CD4-positive, alpha-beta memory T cell (primary cell): Measurements from ENCODE around the gene TTYH3. TPM values are rescaled to one million over a fixed set of nuclear protein-coding genes. Genes with fewer than 3 reads are reported as not detected.
A peak's percentile ranks its signal among the peaks of the same experiment; 100 is the strongest.

ENCODE experiments used
- CTCF ChIA-PET: fragments of 350-600 bp; sonication (Branson Sonifier 250); formaldehyde crosslinking; loops from one replicate; lab custom pipeline; 2021; ENCODE audit warnings: inconsistent platforms; ENCODE audit not compliant: partially characterized antibody; lab: Charles Lee
- POLR2A ChIA-PET: fragments of 350-600 bp; sonication (Branson Sonifier 250); formaldehyde crosslinking; loops from one replicate; lab custom pipeline; 2021; ENCODE audit not compliant: partially characterized antibody; lab: Charles Lee
- DNase-seq, 5 donors: peaks; one replicate each; pipeline versions ENCODE4 v3.0.0 to v3.0.0-alpha.2; 2020 to 2022; ENCODE audit warnings: mixed read lengths in 1 of 5
- H3K27ac ChIP-seq: one replicate; pipeline ENCODE4 v1.7.0; 2013; ENCODE audit warnings: low read depth, low read length
- H3K27me3 ChIP-seq: 2 replicates; pipeline ENCODE4 v1.7.0; 2013; ENCODE audit warnings: mild to moderate bottlenecking, low read length, moderate library complexity; ENCODE audit not compliant: insufficient read depth
- H3K36me3 ChIP-seq: 2 replicates; pipeline ENCODE4 v1.7.0; 2013; ENCODE audit warnings: mild to moderate bottlenecking, low read length, moderate library complexity; ENCODE audit not compliant: insufficient read depth
- H3K4me1 ChIP-seq: 2 replicates; pipeline ENCODE4 v1.7.0; 2013; ENCODE audit warnings: mild to moderate bottlenecking, low read length, moderate library complexity; ENCODE audit not compliant: insufficient read depth
- H3K4me3 ChIP-seq, 2 donors: one replicate each; pipeline ENCODE4 v1.7.0; 2013; ENCODE audit warnings: low read length in 2 of 2, mild to moderate bottlenecking in 1 of 2
- H3K9me3 ChIP-seq, 2 donors: one replicate each; pipeline ENCODE4 v1.7.0; 2013; ENCODE audit warnings: low read length in 2 of 2, control low read depth in 1 of 2; ENCODE audit not compliant: control insufficient read depth in 1 of 2
- H3K27ac Mint-ChIP-seq, 7 donors: one replicate each; pipeline ENCODE4 v1.8.0; 2020 to 2021; ENCODE audit warnings: mixed read lengths in 7 of 7, mild to moderate bottlenecking in 6 of 7, inconsistent platforms in 3 of 7, moderate library complexity in 3 of 7
- H3K27me3 Mint-ChIP-seq, 2 donors: one replicate each; pipeline ENCODE4 v1.8.0; 2020 to 2021; ENCODE audit warnings: mixed read lengths in 2 of 2
- H3K36me3 Mint-ChIP-seq, 2 donors: one replicate each; pipeline ENCODE4 v1.8.0; 2020 to 2021; ENCODE audit warnings: mixed read lengths in 2 of 2, inconsistent platforms in 1 of 2, mild to moderate bottlenecking in 1 of 2
- H3K4me1 Mint-ChIP-seq, 4 donors: one replicate each; pipeline ENCODE4 v1.8.0; 2020 to 2021; ENCODE audit warnings: mixed read lengths in 4 of 4, mild to moderate bottlenecking in 1 of 4
- H3K4me3 Mint-ChIP-seq, 8 donors: one replicate each; pipeline ENCODE4 v1.8.0; 2020 to 2021; ENCODE audit warnings: mixed read lengths in 8 of 8, mild to moderate bottlenecking in 7 of 8, moderate library complexity in 6 of 8, inconsistent platforms in 3 of 8
- H3K9me3 Mint-ChIP-seq, 8 donors: one replicate each; pipeline ENCODE4 v1.8.0; 2020 to 2021; ENCODE audit warnings: mixed read lengths in 8 of 8, mild to moderate bottlenecking in 5 of 8, inconsistent platforms in 3 of 8, moderate library complexity in 1 of 8
- intact Hi-C: fragments of 100-400 bp; cut with micrococcal nuclease; formaldehyde crosslinking; loops from one replicate; pipeline ENCODE4 v1.15.1; 2023
- polyA plus RNA-seq, 2 donors: library from polyadenylated mRNA; unstranded; fragments of 300-500 nt; fragmentation: Illumina TruSeq; gene quantifications; one replicate each; pipeline ENCODE4 v1.2.3, GENCODE V29; 2021
- total RNA-seq, 2 experiments: library from RNA; stranded (reverse); gene quantifications; one replicate each; pipeline ENCODE4 v1.2.3, GENCODE V29; 2021

TTYH3 gene
- total and polyA plus RNA-seq, 4 experiments from 2014 or later = 0.14 to 12.0 (median 5.8) TPM

DNA sequence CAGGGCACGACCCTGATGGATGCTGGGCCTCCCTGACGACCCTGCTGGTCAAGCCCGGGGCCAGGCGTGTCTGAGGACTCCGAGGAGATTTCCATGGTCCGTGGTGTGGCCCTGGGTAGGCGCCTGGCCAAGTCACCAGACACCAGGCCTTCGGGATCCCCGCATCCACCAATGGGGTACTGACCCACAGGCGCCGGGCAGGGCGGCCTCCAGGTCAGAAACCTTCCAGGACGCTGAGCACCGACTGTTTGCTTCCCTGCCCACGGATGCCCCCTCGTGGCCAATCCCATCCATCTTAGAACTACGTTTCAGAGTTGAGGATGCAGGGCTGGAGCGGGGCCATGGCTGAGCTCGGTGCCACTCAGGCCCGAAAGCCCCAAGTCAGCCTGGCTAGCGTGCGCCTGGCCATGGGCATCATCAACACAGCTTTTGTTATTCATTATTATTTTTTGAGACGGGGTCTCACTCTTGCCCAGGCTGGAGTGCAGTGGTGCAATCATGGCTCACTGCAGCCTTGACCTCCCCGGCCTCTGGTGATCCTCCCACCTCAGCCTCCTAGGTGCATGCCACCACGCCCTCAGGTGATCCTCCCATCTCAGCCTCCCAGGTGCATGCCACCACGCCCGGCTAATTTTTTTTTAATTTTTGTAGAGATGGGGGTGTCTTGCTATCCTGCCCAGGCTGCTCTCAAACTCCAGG, 49.2 kb downstream of the TTYH3 start:
- peak in 4 of 5 donors; percentile 22 to 33 (median 30) for DNase-seq
- Mint-ChIP-seq H3K36me3 (no peaks in the 10 kb centered on the region), H3K9me3 (peaks cover 0 to 1% (median 0%) of the 10 kb centered on the region in 8 donors), H3K27ac (no peak overlapping the region), H3K4me1 (no peaks in the 10 kb centered on the region), H3K27me3 (peaks cover 4 to 7% of the 10 kb centered on the region in 2 donors), H3K4me3 (no peak overlapping the region)
- POLR2A ChIA-PET = interaction anchor here (1.3 kb wide), 1 partner anchor 18 kb away, joined by 5 read pairs; no protein-coding TSS in a partner anchor
- H3K9me3 ChIP-seq = no peaks in the 10 kb centered on the region
- no peak overlapping the region for H3K4me3 ChIP-seq
- H3K27me3 ChIP-seq = no peaks in the 10 kb centered on the region
- intact Hi-C loops = loop anchor here (1.0 kb wide), 1 partner anchor 204 kb away; no protein-coding TSS in a partner anchor
- no peaks in the 10 kb centered on the region for H3K36me3 ChIP-seq
- no peak overlapping the region for H3K27ac ChIP-seq
- H3K4me1 ChIP-seq = no peaks in the 10 kb centered on the region
- CTCF ChIA-PET = interaction anchor here (0.7 to 3.3 kb wide), 12 partner anchors 10 to 233 kb away, joined by 3 to 28 read pairs (median 4); no protein-coding TSS in a partner anchor

DNA sequence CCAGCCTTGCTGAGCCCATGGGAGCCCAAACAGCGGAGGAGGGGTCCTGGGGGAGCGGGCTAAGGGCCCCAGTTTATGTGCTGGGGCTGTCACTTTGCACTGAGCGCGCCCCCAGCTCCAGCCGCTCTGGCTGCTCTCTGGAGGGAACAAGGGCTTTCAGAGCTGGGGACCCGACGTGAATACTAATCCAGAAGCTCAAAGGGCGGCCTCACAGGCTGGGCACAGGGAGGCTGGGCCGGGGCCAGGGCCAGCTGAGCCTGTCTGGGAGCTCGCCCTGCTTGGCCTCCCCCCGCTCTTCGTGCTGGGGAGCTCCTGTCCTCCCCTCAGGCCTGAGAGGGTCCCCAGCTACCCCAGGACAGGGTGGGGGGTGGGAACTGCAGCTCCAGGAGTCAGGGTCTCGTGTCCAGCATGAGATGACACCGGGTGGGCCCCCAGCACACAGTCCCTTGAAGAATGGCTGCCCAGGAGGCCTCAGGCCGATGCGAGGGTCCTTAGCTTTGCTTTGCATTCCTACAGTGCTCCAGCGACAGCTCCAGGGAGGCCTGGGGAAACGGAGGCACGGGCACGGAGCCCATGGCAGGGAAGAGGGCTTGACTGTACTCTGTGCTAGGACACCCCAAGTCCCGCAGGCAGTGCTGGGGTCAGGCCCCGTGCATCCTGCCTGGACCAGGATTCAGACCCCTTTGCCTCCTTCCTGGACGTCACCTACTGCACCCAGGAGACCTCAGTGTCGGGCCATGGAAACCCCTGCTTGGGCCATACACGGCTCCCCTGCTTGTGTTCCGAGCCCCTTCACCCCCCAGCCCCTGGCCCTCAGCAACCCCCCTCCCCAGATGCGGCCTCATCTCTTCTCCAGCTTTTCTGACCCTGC, 50.4 kb downstream of the TTYH3 start:
- POLR2A ChIA-PET = no interaction called here
- H3K4me1 Mint-ChIP-seq = no peaks in the 10 kb centered on the region
- CTCF ChIA-PET = interaction anchor here (0.7 to 3.3 kb wide), 9 partner anchors 8 to 231 kb away, joined by 3 to 28 read pairs (median 5); no protein-coding TSS in a partner anchor
- no peaks in the 10 kb centered on the region for H3K9me3 ChIP-seq
- no peak overlapping the region for H3K4me3 ChIP-seq
- no peak overlapping the region for H3K27ac Mint-ChIP-seq
- no peaks in the 10 kb centered on the region for H3K36me3 ChIP-seq
- H3K9me3 Mint-ChIP-seq = peaks cover 0 to 1% (median 0%) of the 10 kb centered on the region in 8 donors
- H3K27me3 ChIP-seq = no peaks in the 10 kb centered on the region
- no peaks in the 10 kb centered on the region for H3K4me1 ChIP-seq
- H3K36me3 Mint-ChIP-seq = no peaks in the 10 kb centered on the region
- intact Hi-C loops = loop anchor here (1.0 kb wide), 1 partner anchor 205 kb away; no protein-coding TSS in a partner anchor
- no peak overlapping the region for H3K27ac ChIP-seq
- DNase-seq = no peak
- H3K4me3 Mint-ChIP-seq = no peak overlapping the region
- H3K27me3 Mint-ChIP-seq = peaks cover 10 to 12% of the 10 kb centered on the region in 2 donors

DNA sequence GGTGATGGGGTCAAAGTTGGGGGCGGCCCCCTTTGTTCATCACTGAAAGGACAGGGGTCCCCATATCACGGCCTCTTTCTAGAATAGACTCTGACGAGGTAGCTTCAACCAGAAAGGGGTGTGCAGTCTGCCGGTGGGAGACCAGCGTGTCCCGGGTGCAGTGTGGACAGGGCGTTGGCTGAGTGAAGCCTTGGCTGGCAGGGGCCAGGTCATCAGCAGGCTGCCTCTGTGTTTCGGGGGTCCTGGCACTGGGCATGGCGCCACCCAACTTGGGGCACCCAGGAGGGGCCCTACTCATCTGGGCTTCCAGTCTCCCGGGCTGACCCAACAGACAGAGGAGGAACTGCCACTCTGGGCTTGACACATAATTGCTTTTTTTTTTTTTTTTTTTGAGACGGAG, 52.7 kb downstream of the TTYH3 start:
- H3K4me3 Mint-ChIP-seq = no peak overlapping the region
- no peak overlapping the region for H3K27ac Mint-ChIP-seq
- no peaks in the 10 kb centered on the region for H3K9me3 ChIP-seq
- no peak overlapping the region for H3K4me3 ChIP-seq
- H3K4me1 Mint-ChIP-seq = peaks cover 2 to 6% (median 5%) of the 10 kb centered on the region in 4 donors
- H3K9me3 Mint-ChIP-seq = peaks cover 0 to 1% (median 0%) of the 10 kb centered on the region in 8 donors
- peaks cover 19 to 21% of the 10 kb centered on the region in 2 donors for H3K27me3 Mint-ChIP-seq
- POLR2A ChIA-PET = no interaction called here
- CTCF ChIA-PET = interaction anchor here (1.2 to 3.3 kb wide), 2 partner anchors 26 to 233 kb away, joined by 3 to 15 read pairs; no protein-coding TSS in a partner anchor
- no peak overlapping the region for H3K27ac ChIP-seq
- no peaks in the 10 kb centered on the region for H3K36me3 ChIP-seq
- H3K36me3 Mint-ChIP-seq = no peaks in the 10 kb centered on the region
- intact Hi-C loops = no loop called here
- peaks cover 6% of the 10 kb centered on the region for H3K4me1 ChIP-seq
- DNase-seq = no peak
- H3K27me3 ChIP-seq = peaks cover 11% of the 10 kb centered on the region

DNA sequence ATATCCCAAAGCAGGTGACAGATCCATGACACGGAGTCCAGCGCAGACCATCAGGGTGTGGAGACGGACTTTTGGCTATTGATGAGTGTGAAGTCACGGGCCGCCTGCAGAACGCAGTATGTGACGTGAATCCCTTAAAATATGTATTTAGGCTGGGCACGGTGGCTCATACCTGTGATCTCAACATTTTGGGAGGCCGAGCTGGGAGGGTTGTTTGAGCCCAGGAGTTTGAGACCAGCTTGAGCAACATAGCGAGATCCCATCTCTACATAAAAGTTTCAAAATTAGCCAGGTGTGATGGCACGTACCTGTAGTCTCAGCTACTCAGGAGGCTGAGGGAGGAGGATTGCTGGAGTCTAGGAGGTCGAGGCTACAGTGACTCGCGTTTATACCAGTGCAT, 54.3 kb downstream of the TTYH3 start:
- Histone ChIP-seq H3K4me1 (peaks cover 6% of the 10 kb centered on the region), H3K27me3 (peaks cover 11% of the 10 kb centered on the region), H3K4me3 (no peak overlapping the region), H3K9me3 (no peaks in the 10 kb centered on the region), H3K27ac (no peak overlapping the region), H3K36me3 (no peaks in the 10 kb centered on the region)
- Mint-ChIP-seq H3K36me3 (no peaks in the 10 kb centered on the region), H3K27me3 (peaks cover 23 to 29% of the 10 kb centered on the region in 2 donors), H3K27ac (no peak overlapping the region), H3K4me3 (no peak overlapping the region), H3K4me1 (peaks cover 2 to 10% (median 5%) of the 10 kb centered on the region in 4 donors), H3K9me3 (peaks cover 0 to 2% (median 0%) of the 10 kb centered on the region in 8 donors)
- DNase-seq = no peak
- intact Hi-C loops = no loop called here
- ChIA-PET CTCF (interaction anchor here (0.7 to 1.5 kb wide), 3 partner anchors 11 to 24 kb away, joined by 3 to 4 read pairs (median 3); no protein-coding TSS in a partner anchor), POLR2A (no interaction called here)

DNA sequence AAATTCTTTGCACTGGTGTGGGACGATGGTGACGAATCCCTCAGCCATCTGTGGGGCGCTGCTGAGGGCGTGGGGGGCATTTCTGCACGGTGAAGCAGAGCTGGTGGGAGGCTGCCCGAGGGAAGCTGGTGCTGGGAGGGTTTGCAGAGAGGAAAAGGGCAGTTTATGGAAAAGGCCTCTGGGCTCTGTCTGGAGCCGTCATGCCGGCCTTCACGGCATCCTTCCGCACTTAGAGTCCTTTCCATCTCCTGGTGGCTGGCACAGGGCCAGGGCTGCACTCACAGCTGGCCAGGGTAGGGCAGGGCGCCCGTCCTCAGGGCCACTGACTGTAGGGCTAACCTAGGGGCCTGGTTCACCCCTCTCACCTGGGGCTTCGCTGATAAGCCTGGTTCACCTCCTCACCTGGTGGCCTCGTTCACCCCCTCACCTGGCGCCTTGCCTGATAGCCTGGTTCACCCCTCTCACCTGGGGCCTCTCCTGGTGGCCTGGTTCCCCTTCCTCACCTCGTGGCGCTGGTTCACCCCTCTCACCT, 55.6 kb downstream of the TTYH3 start:
- DNase-seq = no peak
- H3K4me3 ChIP-seq = no peak overlapping the region
- Mint-ChIP-seq H3K27me3 (peaks cover 26 to 30% of the 10 kb centered on the region in 2 donors), H3K36me3 (no peaks in the 10 kb centered on the region), H3K4me3 (no peak overlapping the region), H3K9me3 (peaks cover 0 to 2% (median 0%) of the 10 kb centered on the region in 8 donors), H3K4me1 (peaks cover 2 to 10% (median 5%) of the 10 kb centered on the region in 4 donors), H3K27ac (no peak overlapping the region)
- peaks cover 11% of the 10 kb centered on the region for H3K27me3 ChIP-seq
- H3K9me3 ChIP-seq = no peaks in the 10 kb centered on the region
- intact Hi-C loops = no loop called here
- ChIA-PET CTCF (interaction anchor here (1.5 kb wide), 1 partner anchor 17 kb away, joined by 4 read pairs; no protein-coding TSS in a partner anchor), POLR2A (interaction anchor here (0.6 kb wide), 1 partner anchor 34 kb away, joined by 4 read pairs; no protein-coding TSS in a partner anchor)
- peaks cover 6% of the 10 kb centered on the region for H3K4me1 ChIP-seq
- H3K27ac ChIP-seq = no peak overlapping the region
- no peaks in the 10 kb centered on the region for H3K36me3 ChIP-seq

DNA sequence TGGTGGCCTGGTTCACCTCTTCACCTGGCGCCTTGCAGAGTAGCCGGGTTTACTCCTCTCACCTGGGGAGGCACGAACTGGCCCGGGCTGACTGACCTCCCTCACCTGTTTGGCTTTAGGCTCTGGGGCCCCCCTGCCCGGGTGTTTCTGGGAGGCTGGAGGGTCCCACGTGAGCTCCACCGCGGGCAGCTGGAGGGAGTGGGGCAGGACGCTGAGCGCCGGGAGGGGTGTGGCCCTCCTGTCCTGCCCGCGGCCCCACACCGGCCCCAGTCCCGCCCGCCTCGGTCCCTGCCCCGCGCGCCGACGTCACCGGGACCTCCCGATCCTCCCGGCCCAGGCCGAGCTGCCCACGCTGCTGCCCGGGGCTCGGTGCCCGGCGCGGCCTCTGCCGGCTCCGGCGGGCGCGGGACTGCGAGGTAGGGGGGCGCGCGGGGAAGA, 56.1 kb downstream of the TTYH3 start, which contains the start of gene AMZ1:
TSS of gene AMZ1 (plus strand) at position 322 of the 438 bp plus-strand sequence. CDS start 12,250 bp downstream, outside the sequence.
- Mint-ChIP-seq H3K36me3 (no peaks in the 10 kb centered on the region), H3K4me1 (peaks cover 2 to 10% (median 5%) of the 10 kb centered on the region in 4 donors), H3K9me3 (peaks cover 0 to 2% (median 0%) of the 10 kb centered on the region in 8 donors), H3K4me3 (peak within 1 kb of the TSS in 4 of 8 donors; percentile 32 to 64 (median 46)), H3K27ac (no peak within 1 kb of the TSS), H3K27me3 (peaks cover 26 to 30% of the 10 kb centered on the region in 2 donors)
- POLR2A ChIA-PET = interaction anchor here (0.5 to 0.6 kb wide), 2 partner anchors 34 to 351 kb away, joined by 3 to 4 read pairs; no protein-coding TSS in a partner anchor
- H3K4me1 ChIP-seq = peaks cover 6% of the 10 kb centered on the region
- H3K4me3 ChIP-seq = no peak within 1 kb of the TSS
- CTCF ChIA-PET = no interaction called here
- H3K27ac ChIP-seq = no peak within 1 kb of the TSS
- no peaks in the 10 kb centered on the region for H3K9me3 ChIP-seq
- peaks cover 11% of the 10 kb centered on the region for H3K27me3 ChIP-seq
- no peaks in the 10 kb centered on the region for H3K36me3 ChIP-seq
- intact Hi-C loops = no loop called here
- no peak for DNase-seq
